HepG2 (cell line): ENCODE data around the gene RBPJ. TPM values are rescaled to one million over a fixed set of nuclear protein-coding genes. Genes with fewer than 3 reads are reported as not detected.
"Not testable (repeated sequence)": the region's sequence is repeated elsewhere in the genome, so short reads cannot be mapped to it uniquely, and the experiment has no call there.

Source experiments
- ATAC-seq: fragments of 200-7000 bp; cut with Tn5 transposase; 3 replicates; pipeline ENCODE4 v1.9.1; 2020; ENCODE audit warnings: mild to moderate bottlenecking, moderate library complexity
- BruUV-seq: library from RNA; stranded (reverse); fragments of 400-500 nt; replicated peaks from 2 replicates; lab custom pipeline; 2021; lab: Mats Ljungman, UMichigan
- CTCF ChIA-PET: fragments of 300-600 bp; formaldehyde crosslinking; extraction: SDS; loops from one replicate; lab custom pipeline; 2021; ENCODE audit warnings: low total read pairs, inconsistent platforms, low intra/inter-chr PET ratio; lab: Yijun Ruan, JAX
- POLR2A ChIA-PET: fragments of 350-600 bp; sonication (Branson Sonifier 250); formaldehyde crosslinking; loops from one replicate; lab custom pipeline; 2020; ENCODE audit warnings: antibody characterized with exemption, inconsistent platforms; lab: Yijun Ruan, JAX
- DNase-seq: peaks from one replicate; pipeline ENCODE4 v3.0.0-alpha.2; 2015; ENCODE audit warnings: low spot score
- FAIRE-seq: peaks from 3 replicates; lab custom pipeline; 2011; peaks lifted over from hg19 to GRCh38; lab: Jason Lieb, UNC
- H2AFZ ChIP-seq: one replicate; pipeline ENCODE4 v1.6.1; 2011; ENCODE audit warnings: low read length, inconsistent platforms
- H3K27ac ChIP-seq: fragments of 300-600 bp; 3 replicates; pipeline ENCODE4 v1.8.0; 2011; ENCODE audit warnings: mixed run types, mild to moderate bottlenecking, mixed read lengths, low read length, inconsistent platforms; ENCODE audit not compliant: insufficient read depth; ENCODE audit errors: extremely low read length
- H3K27me3 ChIP-seq, 2 experiments: fragments of 200-600 bp in 1 of 2; 2 replicates in 1 of 2; 3 replicates in 1 of 2; pipeline versions ENCODE4 v1.6.0 to v1.8.0; 2011; ENCODE audit warnings: low read length in 2 of 2, mild to moderate bottlenecking in 2 of 2, moderate library complexity in 2 of 2, inconsistent platforms in 1 of 2; ENCODE audit not compliant: insufficient read depth in 2 of 2, control insufficient read depth in 1 of 2
- H3K36me3 ChIP-seq, 2 experiments: fragments of 200-600 bp in 1 of 2; replicated peaks in 1 of 2; 2 replicates in 1 of 2; 3 replicates in 1 of 2; pipeline versions ENCODE4 v1.5.1 to v1.8.0; 2011; ENCODE audit warnings: low read length in 2 of 2, inconsistent platforms in 1 of 2; ENCODE audit not compliant: insufficient read depth in 2 of 2, control insufficient read depth in 1 of 2
- H3K4me1 ChIP-seq: 2 replicates; pipeline ENCODE4 v1.5.1; 2012; ENCODE audit warnings: low read length, inconsistent platforms; ENCODE audit not compliant: insufficient read depth
- H3K4me2 ChIP-seq: 2 replicates; pipeline ENCODE4 v1.6.0; 2011; ENCODE audit warnings: low read depth, low read length, inconsistent platforms
- H3K4me3 ChIP-seq, 3 experiments: fragments of 200-600 bp in 1 of 3; sonication (generic), shearing (Covaris generic) in 1 of 3; replicated peaks in 1 of 3; 2 replicates each; pipeline ENCODE4 v1.5.1; 2011 to 2016; ENCODE audit warnings: low read length in 3 of 3, inconsistent platforms in 2 of 3, low read depth in 2 of 3, mild to moderate bottlenecking in 2 of 3, control low read depth in 1 of 3, mixed read lengths in 1 of 3; ENCODE audit not compliant: insufficient read depth in 1 of 3
- H3K79me2 ChIP-seq: one replicate; pipeline ENCODE4 v1.6.1; 2011; ENCODE audit warnings: low read length, inconsistent platforms; ENCODE audit not compliant: insufficient read depth
- H3K9ac ChIP-seq: 2 replicates; pipeline ENCODE4 v1.6.0; 2011; ENCODE audit warnings: mild to moderate bottlenecking, low read depth, low read length, inconsistent platforms; ENCODE audit not compliant: insufficient read depth
- H3K9me3 ChIP-seq: 2 replicates; pipeline ENCODE4 v1.5.1; 2012; ENCODE audit warnings: mild to moderate bottlenecking, low read length
- H4K20me1 ChIP-seq: 2 replicates; pipeline ENCODE4 v1.6.0; 2011; ENCODE audit warnings: inconsistent platforms, mild to moderate bottlenecking, low read length, moderate library complexity; ENCODE audit not compliant: insufficient read depth
- FIP1L1 ChIP-seq: fragments of 200-400 bp; formaldehyde crosslinking; IDR thresholded peaks from 2 replicates; pipeline ENCODE4 v1.6.1; 2018; ENCODE audit warnings: low read depth, mild to moderate bottlenecking, low read length, moderate library complexity, borderline replicate concordance; ENCODE audit not compliant: insufficient read depth
- NCOA1 ChIP-seq: sonication (generic); formaldehyde crosslinking; IDR thresholded peaks from 2 replicates; pipeline ENCODE4 v1.9.0; 2021; ENCODE audit warnings: missing genetic modification reagents
- NPAS2 ChIP-seq: sonication (generic); formaldehyde crosslinking; IDR thresholded peaks from 2 replicates; pipeline ENCODE4 v1.8.0; 2022; ENCODE audit warnings: mild to moderate bottlenecking, missing genetic modification reagents, borderline replicate concordance
- REPIN1 ChIP-seq: sonication (generic); formaldehyde crosslinking; IDR thresholded peaks from 2 replicates; pipeline ENCODE4 v1.8.0; 2022; ENCODE audit warnings: missing genetic modification reagents, low read depth, mild to moderate bottlenecking, borderline replicate concordance
- STAG1 ChIP-seq: sonication (generic); formaldehyde crosslinking; IDR thresholded peaks from 2 replicates; pipeline ENCODE4 v1.4.0; 2020; ENCODE audit warnings: missing genetic modification reagents
- SUZ12 ChIP-seq: fragments of 150-350 bp; IDR thresholded peaks from 2 replicates; pipeline ENCODE4 v1.6.1; 2014; ENCODE audit warnings: low read depth, low read length
- WGBS: methylation state at CpG from one replicate; pipeline ENCODE4 v1.1.6; 2017; ENCODE audit warnings: low lambda C conversion rate; 5-methylcytosine and 5-hydroxymethylcytosine counted together
- in situ Hi-C: cut with HindIII; loops from 2 replicates; pipeline ENCODE4 v1.10.0; 2017; ENCODE audit warnings: low pct_unique_long_range_greater_than_20kb; ENCODE audit not compliant: extremely low pct_ligation_motif_present
- intact Hi-C: fragments of 100-400 bp; cut with micrococcal nuclease; formaldehyde crosslinking; loops from one replicate; pipeline ENCODE4 v1.10.0; 2022; ENCODE audit not compliant: unreplicated experiment
- polyA plus RNA-seq, 8 experiments: library from polyadenylated mRNA; depleted of rRNA in 3 of 8; stranded (reverse) in 7 of 8; unstranded in 1 of 8; fragments of >200 nt; fragmentation: Illumina TruSeq in 4 of 8; extraction: Trizol in 4 of 8; gene quantifications; 2 replicates each; pipeline versions ENCODE4 v1.2.1 to v1.2.3, GENCODE V29; 2011 to 2016; ENCODE audit warnings: low read depth in 4 of 8, missing spikeins in 1 of 8, mixed read lengths in 1 of 8; ENCODE audit not compliant: insufficient read depth in 1 of 8
- total RNA-seq, 5 experiments: library from RNA; depleted of rRNA; stranded (reverse); fragments of >200 nt; fragmentation: Illumina TruSeq; extraction: Trizol; gene quantifications; 2 replicates each; pipeline ENCODE4 v1.2.3, GENCODE V29; 2016; ENCODE audit warnings: low read depth in 1 of 5
- TF ChIP-seq, protein P1 (sequence below), 2 experiments: sonication (generic) in 1 of 2; formaldehyde crosslinking in 1 of 2; IDR thresholded peaks; 2 replicates each; pipeline versions ENCODE4 v1.5.1 to v1.6.1; 2011 to 2020; ENCODE audit warnings: borderline replicate concordance in 1 of 2, low read depth in 1 of 2, low read length in 1 of 2, mild to moderate bottlenecking in 1 of 2, missing genetic modification reagents in 1 of 2, moderate library complexity in 1 of 2
- TF ChIP-seq, protein P2 (sequence below): IDR thresholded peaks from 2 replicates; pipeline ENCODE4 v1.6.1; 2016; ENCODE audit warnings: low read depth, borderline replicate concordance
- TF ChIP-seq, protein P3 (sequence below): sonication (generic); formaldehyde crosslinking; IDR thresholded peaks from 2 replicates; pipeline ENCODE4 v1.4.0; 2020; ENCODE audit warnings: missing genetic modification reagents
- TF ChIP-seq, protein P4 (sequence below): conservative IDR thresholded peaks from 2 replicates; pipeline ENCODE4 v1.6.1; 2018; ENCODE audit warnings: missing genetic modification reagents

Gene RBPJ
- total and polyA plus RNA-seq, 2 of the 13 experiments (the other 11 are each of a cell fraction or from before 2014, with no cell fraction given) = 25.9 to 33.2 TPM

DNA sequence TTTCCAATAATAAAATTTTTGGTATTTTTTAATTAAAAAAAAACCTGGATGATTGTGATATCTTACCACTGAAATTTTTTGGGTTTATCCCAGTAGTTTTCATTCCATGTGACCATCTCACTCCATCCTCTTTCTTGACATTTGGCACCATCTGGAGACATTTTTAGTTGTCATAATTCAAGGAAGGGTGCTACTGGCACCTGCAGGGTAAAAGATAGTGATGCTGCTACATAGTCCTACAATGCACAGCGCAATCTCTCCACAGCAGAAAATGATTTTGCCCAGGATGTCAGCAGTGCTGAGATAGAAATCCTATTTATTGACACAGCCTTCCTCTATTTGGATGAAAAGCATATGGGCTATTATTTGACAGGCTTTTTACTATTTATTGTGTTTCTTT is 79.3 kb downstream of the RBPJ start (continued):
- TF ChIP-seq REPIN1 (CRISPR knock-in tag) (no peak), FIP1L1 (no peak)

DNA sequence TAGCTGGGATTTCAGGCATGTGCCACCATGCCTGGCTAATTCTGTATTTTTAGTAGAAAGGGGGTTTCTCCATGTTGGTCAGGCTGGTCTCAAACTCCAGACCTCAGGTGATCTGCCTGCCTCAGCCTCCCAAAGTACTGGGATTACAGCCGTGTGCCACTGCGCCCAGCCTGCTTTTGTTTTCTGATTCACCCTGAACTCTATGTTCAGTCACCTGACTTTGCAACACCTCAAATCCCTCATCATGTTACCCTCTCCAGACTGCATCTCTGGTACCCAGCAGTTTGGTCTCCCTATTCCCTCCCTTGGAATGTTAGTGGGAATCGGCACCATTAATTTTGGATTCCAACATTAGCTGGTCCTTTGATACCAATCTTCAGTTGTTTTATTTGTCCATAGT is 81.2 kb downstream of the RBPJ start:
- H3K4me2 ChIP-seq, POLR2A ChIA-PET, H3K27me3 ChIP-seq, ATAC-seq, CTCF ChIA-PET, H3K79me2 ChIP-seq, FAIRE-seq, H3K9ac ChIP-seq, H3K27ac ChIP-seq, H3K4me1 ChIP-seq, BruUV-seq, H4K20me1 ChIP-seq, H2AFZ ChIP-seq, H3K9me3 ChIP-seq, intact Hi-C loops, DNase-seq, H3K4me3 ChIP-seq: not testable (repeated sequence)
- in situ Hi-C loops = loop anchor here (25.0 kb wide), 1 partner anchor 365 kb away; no protein-coding TSS in a partner anchor
- H3K36me3 ChIP-seq = peaks cover 4 to 11% of the 10 kb centered on the region in 2 experiments; a peak in 3 of 5 replicates
- WGBS = 99% methylated on average over 3 of the region's 3 CpGs

DNA sequence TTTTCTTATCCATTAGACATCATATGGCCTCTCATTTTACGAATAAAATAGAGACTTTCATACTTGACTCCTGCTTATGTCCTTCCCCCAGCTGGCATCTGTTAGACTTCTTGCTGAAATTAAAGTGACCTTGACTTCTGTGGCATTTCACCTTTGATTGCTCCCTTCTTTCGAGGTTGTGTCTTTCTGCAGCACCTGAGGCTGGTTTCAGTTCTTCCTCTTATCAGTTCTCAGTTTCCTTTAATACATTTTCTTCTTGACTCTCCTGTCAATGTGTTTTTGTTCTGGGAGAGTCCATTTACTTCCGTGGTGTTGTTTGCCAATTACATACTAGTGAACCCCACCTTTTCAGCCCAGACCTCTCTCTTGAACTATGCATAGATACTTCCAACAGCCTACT is 81.6 kb downstream of the RBPJ start:
- no peak overlapping the region for H2AFZ ChIP-seq
- no peak overlapping the region for H3K4me2 ChIP-seq
- H3K27me3 ChIP-seq = no peaks in the 10 kb centered on the region; a peak in 1 of 5 replicates
- no peak overlapping the region for H3K27ac ChIP-seq
- no peak for ATAC-seq
- POLR2A ChIA-PET = no interaction called here
- H3K9ac ChIP-seq = no peak overlapping the region
- intact Hi-C loops = no loop called here
- H3K36me3 ChIP-seq = peaks cover 4 to 12% of the 10 kb centered on the region in 2 experiments; a peak in 3 of 5 replicates
- no peaks in the 10 kb centered on the region for H4K20me1 ChIP-seq
- no peak overlapping the region for H3K4me3 ChIP-seq
- DNase-seq = no peak
- no peak for FAIRE-seq
- no peaks in the 10 kb centered on the region for H3K79me2 ChIP-seq
- in situ Hi-C loops = loop anchor here (25.0 kb wide), 1 partner anchor 365 kb away; no protein-coding TSS in a partner anchor
- no TSS peak for BruUV-seq
- WGBS = 75% methylated on average over 3 of the region's 3 CpGs
- peaks cover 6% of the 10 kb centered on the region; the same call in 1 of the 2 replicates for H3K4me1 ChIP-seq
- CTCF ChIA-PET = no interaction called here
- peaks cover 8% of the 10 kb centered on the region for H3K9me3 ChIP-seq
- TF ChIP-seq, protein P1, sequence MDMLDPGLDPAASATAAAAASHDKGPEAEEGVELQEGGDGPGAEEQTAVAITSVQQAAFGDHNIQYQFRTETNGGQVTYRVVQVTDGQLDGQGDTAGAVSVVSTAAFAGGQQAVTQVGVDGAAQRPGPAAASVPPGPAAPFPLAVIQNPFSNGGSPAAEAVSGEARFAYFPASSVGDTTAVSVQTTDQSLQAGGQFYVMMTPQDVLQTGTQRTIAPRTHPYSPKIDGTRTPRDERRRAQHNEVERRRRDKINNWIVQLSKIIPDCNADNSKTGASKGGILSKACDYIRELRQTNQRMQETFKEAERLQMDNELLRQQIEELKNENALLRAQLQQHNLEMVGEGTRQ (IDR thresholded peaks at IDR 0.05; ENCODE audit: low read depth, low read length) = no peak
- TF ChIP-seq, protein P1 (CRISPR knock-in tag; IDR thresholded peaks at IDR 0.05; ENCODE audit: borderline replicate concordance) = no peak
- TF ChIP-seq, protein P2, sequence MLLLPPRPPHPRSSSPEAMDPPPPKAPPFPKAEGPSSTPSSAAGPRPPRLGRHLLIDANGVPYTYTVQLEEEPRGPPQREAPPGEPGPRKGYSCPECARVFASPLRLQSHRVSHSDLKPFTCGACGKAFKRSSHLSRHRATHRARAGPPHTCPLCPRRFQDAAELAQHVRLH (CRISPR knock-in tag) = no peak
- TF ChIP-seq, protein P3, sequence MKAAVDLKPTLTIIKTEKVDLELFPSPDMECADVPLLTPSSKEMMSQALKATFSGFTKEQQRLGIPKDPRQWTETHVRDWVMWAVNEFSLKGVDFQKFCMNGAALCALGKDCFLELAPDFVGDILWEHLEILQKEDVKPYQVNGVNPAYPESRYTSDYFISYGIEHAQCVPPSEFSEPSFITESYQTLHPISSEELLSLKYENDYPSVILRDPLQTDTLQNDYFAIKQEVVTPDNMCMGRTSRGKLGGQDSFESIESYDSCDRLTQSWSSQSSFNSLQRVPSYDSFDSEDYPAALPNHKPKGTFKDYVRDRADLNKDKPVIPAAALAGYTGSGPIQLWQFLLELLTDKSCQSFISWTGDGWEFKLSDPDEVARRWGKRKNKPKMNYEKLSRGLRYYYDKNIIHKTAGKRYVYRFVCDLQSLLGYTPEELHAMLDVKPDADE (CRISPR knock-in tag) = no peak
- no peak for TF ChIP-seq SUZ12
- TF ChIP-seq STAG1 (CRISPR knock-in tag) = no peak
- TF ChIP-seq NCOA1 = no peak
- TF ChIP-seq, protein P4, sequence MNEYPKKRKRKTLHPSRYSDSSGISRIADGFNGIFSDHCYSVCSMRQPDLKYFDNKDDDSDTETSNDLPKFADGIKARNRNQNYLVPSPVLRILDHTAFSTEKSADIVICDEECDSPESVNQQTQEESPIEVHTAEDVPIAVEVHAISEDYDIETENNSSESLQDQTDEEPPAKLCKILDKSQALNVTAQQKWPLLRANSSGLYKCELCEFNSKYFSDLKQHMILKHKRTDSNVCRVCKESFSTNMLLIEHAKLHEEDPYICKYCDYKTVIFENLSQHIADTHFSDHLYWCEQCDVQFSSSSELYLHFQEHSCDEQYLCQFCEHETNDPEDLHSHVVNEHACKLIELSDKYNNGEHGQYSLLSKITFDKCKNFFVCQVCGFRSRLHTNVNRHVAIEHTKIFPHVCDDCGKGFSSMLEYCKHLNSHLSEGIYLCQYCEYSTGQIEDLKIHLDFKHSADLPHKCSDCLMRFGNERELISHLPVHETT = no peak
- no peak for TF ChIP-seq NPAS2 (CRISPR knock-in tag)
